HFF-Myc (cell line): ENCODE data around the gene USP28.

Experiments
- DNase-seq: peaks from one replicate; pipeline ENCODE4 v3.0.0-alpha.2; 2011; ENCODE audit warnings: low read depth; ENCODE audit errors: extremely low read depth
- H3K4me3 ChIP-seq: replicated peaks from 2 replicates; pipeline ENCODE4 v1.5.1; 2011; ENCODE audit warnings: low read depth, mild to moderate bottlenecking, control low read depth, low read length
- CTCF ChIP-seq: IDR thresholded peaks from 2 replicates; pipeline ENCODE4 v1.5.1; 2012; ENCODE audit warnings: mild to moderate bottlenecking, low read depth, low read length, control low read depth; ENCODE audit errors: missing control alignments

USP28 gene

GRCh38 chr11:113906038-113906437, 30.7 kb upstream of the USP28 start:
- no peak for DNase-seq
- TF ChIP-seq CTCF: peak; percentile 31

GRCh38 chr11:113904379-113905101, 29.2 kb upstream of the USP28 start, which contains the start of gene HTR3B:
Gene HTR3B, plus strand, starts transcription at chr11:113904796. Its CDS starts 138 bp downstream, at chr11:113904934.
- DNase-seq: no peak
- no peak for TF ChIP-seq CTCF
- no peak within 1 kb of the TSS for H3K4me3 ChIP-seq

More at GRCh38 chr11:113906038-113906437, 30.7 kb upstream of the USP28 start:
- H3K4me3 ChIP-seq: no peak overlapping the region

- H3K4me3 ChIP-seq: no peak overlapping the region
- no peak for TF ChIP-seq CTCF
- DNase-seq: no peak
These were observed 25.8 kb upstream of the USP28 start for GRCh38 chr11:113901141-113901540.

- no peak for DNase-seq
- TF ChIP-seq CTCF: peak; percentile 65
- H3K4me3 ChIP-seq: no peak overlapping the region
These were observed 20.9 kb upstream of the USP28 start for GRCh38 chr11:113896156-113896879.

- no peak overlapping the region for H3K4me3 ChIP-seq
- TF ChIP-seq CTCF: no peak
- DNase-seq: no peak
These were observed 20.2 kb upstream of the USP28 start for GRCh38 chr11:113895367-113896155.

- DNase-seq: no peak
- H3K4me3 ChIP-seq: no peak overlapping the region
These were observed 19.1 kb upstream of the USP28 start for GRCh38 chr11:113894421-113894996.

More at GRCh38 chr11:113894421-113894996, 19.1 kb upstream of the USP28 start:
- TF ChIP-seq CTCF: no peak
